ENCODE results near the gene PROSER2. TPM values are rescaled to one million over a fixed set of nuclear protein-coding genes. Genes with fewer than 3 reads are reported as not detected.

Gene PROSER2
- total RNA-seq, 1 experiment from 2014 or later: 10.6 TPM

DNA sequence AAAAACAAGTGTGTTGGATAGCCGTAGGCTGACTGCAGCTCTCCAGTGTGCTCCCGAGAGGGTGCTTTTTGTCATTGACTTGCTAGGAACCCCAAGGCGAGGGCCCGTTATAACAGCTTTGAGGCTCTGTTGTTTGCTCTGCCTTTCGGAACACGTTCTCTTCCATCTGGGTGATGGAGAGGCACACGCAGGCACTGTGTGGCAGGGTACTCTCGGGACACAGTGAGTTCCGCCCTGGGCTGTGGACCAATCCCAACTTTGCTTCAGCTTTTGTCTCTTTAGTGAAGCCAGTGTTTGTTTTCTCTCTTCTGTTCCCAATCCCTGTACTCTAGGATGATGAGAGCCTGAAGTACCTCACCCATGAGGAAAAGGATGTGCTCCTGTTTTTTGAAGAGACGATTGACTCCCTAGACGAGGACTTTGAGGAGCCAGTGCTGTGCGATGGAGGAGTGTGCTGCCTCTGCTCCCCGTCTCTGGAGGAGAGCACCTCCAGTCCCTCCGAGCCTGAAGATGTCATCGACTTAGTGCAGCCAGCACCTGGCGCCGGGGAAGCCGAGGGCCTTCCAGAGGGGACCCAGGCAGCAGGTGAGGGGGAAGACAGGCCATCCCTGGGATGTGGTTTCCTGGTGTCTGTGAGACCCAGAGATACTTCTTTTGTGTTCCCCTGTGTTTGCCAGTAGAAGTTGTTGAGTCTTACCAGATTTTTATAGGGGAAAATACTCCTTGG, 43.2 kb downstream of the PROSER2 start:
- Histone ChIP-seq H3K79me2 (ENCODE audit: insufficient read depth, low read length) (no peaks in the 10 kb centered on the region), H3K23ac (ENCODE audit: insufficient read length, low read depth, low read length) (no peak overlapping the region), H2AFZ (ENCODE audit: low read length) (no peak overlapping the region), H2BK5ac (ENCODE audit: insufficient read length, low read length) (no peak overlapping the region), H3K4me1 (ENCODE audit: insufficient read depth, low read length) (no peaks in the 10 kb centered on the region), H3T11ph (ENCODE audit: low read length) (no peak overlapping the region), H3K18ac (ENCODE audit: insufficient read length, low read depth, low read length) (no peak overlapping the region), H3K79me1 (ENCODE audit: insufficient read depth, low read depth, low read length, poor library complexity, severe bottlenecking) (no peaks in the 10 kb centered on the region), H2BK12ac (ENCODE audit: insufficient read length, low read depth, low read length) (no peak overlapping the region), H4K20me1 (ENCODE audit: control insufficient read depth, insufficient read depth, insufficient read length) (no peaks in the 10 kb centered on the region), H3K9ac (ENCODE audit: extremely low read depth, insufficient read length, low read length) (no peak overlapping the region), H4K8ac (replicated peaks; ENCODE audit: insufficient read length, low read depth, low read length) (no peak overlapping the region), H2BK20ac (ENCODE audit: low read depth, low read length, poor library complexity, severe bottlenecking) (no peak overlapping the region), H3K23me2 (ENCODE audit: insufficient read length, low read depth, low read length, poor library complexity, severe bottlenecking) (no peaks in the 10 kb centered on the region), H3K9me3 (ENCODE audit: control insufficient read depth, low read depth, low read length) (no peaks in the 10 kb centered on the region), H2AK5ac (ENCODE audit: insufficient read length, low read length) (no peak overlapping the region), H3K56ac (ENCODE audit: insufficient read length, low read depth, low read length) (no peak overlapping the region), H3K14ac (ENCODE audit: insufficient read depth, low read length) (no peak overlapping the region), H4K5ac (ENCODE audit: insufficient read length, low read depth, low read length) (no peak overlapping the region), H3K4me2 (ENCODE audit: insufficient read depth, insufficient read length, low read length) (no peak overlapping the region), H4K91ac (ENCODE audit: insufficient read length, low read depth, low read length) (no peak overlapping the region), H2BK120ac (ENCODE audit: low read depth, low read length, poor library complexity, severe bottlenecking) (no peak overlapping the region), H3K27me3 (ENCODE audit: insufficient read depth, low read length) (no peaks in the 10 kb centered on the region), H3K4ac (ENCODE audit: low read depth, low read length) (no peak overlapping the region), H3K27ac (ENCODE audit: insufficient read length, low read depth, low read length) (no peak overlapping the region), H2BK15ac (ENCODE audit: low read depth, low read length) (no peak overlapping the region)
- DNase-seq: no peak
- H3K36me3 Mint-ChIP-seq (ENCODE audit: insufficient read depth in 1 of 3, low read depth in 3 of 3): peaks cover 0 to 9% (median 1%) of the 10 kb centered on the region in 3 experiments; a peak in 4 of 7 replicates
- H3K4me1 Mint-ChIP-seq: peaks cover 5 to 16% of the 10 kb centered on the region in 2 experiments
- H3K27me3 Mint-ChIP-seq (ENCODE audit: low read depth): no peaks in the 10 kb centered on the region
- no peak overlapping the region for H3K4me3 Mint-ChIP-seq
- no peaks in the 10 kb centered on the region for H3K9me3 Mint-ChIP-seq
- TF ChIP-seq CTCF (conservative IDR thresholded peaks at IDR 0.05): no peak
- peak overlapping the region in 2 of 3 experiments; percentile 65 to 67; a peak in 3 of 7 replicates for H3K27ac Mint-ChIP-seq
- whole genome bisulfite sequencing (ENCODE audit: extremely low coverage, insufficient read length, low lambda C conversion rate): no CpG with 5 or more reads among the region's 18 CpGs
